H54 (cell line): Measurements from ENCODE around the gene ZBTB20.

ENCODE experiments used
- DNase-seq: peaks from one replicate; pipeline ENCODE4 v3.0.0; 2011; ENCODE audit warnings: low spot score, mixed read lengths; ENCODE audit not compliant: insufficient read length
- FAIRE-seq: peaks from 3 replicates; lab custom pipeline; 2011; peaks lifted over from hg19 to GRCh38; lab: Jason Lieb, UNC
- POLR2A ChIP-seq: IDR thresholded peaks from 2 replicates; pipeline ENCODE4 v1.6.1; 2011; ENCODE audit warnings: low read depth, mild to moderate bottlenecking, low read length

ZBTB20 gene

GRCh38 chr3:114928989-114929640 lies 218.0 kb downstream of the ZBTB20 start:
- FAIRE-seq (no peak), DNase-seq (no peak)
- TF ChIP-seq POLR2A = no peak

- no peak for DNase-seq
- no peak for FAIRE-seq
- TF ChIP-seq POLR2A = no peak
Observed at GRCh38 chr3:114904633-114905032, 242.5 kb downstream of the ZBTB20 start.

- FAIRE-seq (no peak), DNase-seq (no peak)
- TF ChIP-seq POLR2A = no peak
Observed at GRCh38 chr3:114903213-114903612, 243.9 kb downstream of the ZBTB20 start.

GRCh38 chr3:114902691-114903101 lies 244.4 kb downstream of the ZBTB20 start:
- TF ChIP-seq POLR2A = no peak

GRCh38 chr3:114900908-114901307 lies 246.2 kb downstream of the ZBTB20 start:
- no peak for TF ChIP-seq POLR2A
- FAIRE-seq = peak; percentile 81
- no peak for DNase-seq

More at GRCh38 chr3:114902691-114903101, 244.4 kb downstream of the ZBTB20 start:
- DNase-seq (no peak), FAIRE-seq (peak; percentile 57)

GRCh38 chr3:114899186-114899931 lies 247.7 kb downstream of the ZBTB20 start:
- FAIRE-seq = peak; percentile 33
- DNase-seq = no peak
- TF ChIP-seq POLR2A = no peak

GRCh38 chr3:114896978-114897377 lies 250.1 kb downstream of the ZBTB20 start:
- no peak for TF ChIP-seq POLR2A
- FAIRE-seq (no peak), DNase-seq (no peak)

GRCh38 chr3:114893361-114893760 lies 253.7 kb downstream of the ZBTB20 start:
- DNase-seq (no peak), FAIRE-seq (no peak)
- no peak for TF ChIP-seq POLR2A

- FAIRE-seq = no peak
- no peak for DNase-seq
Observed at GRCh38 chr3:114892880-114893279, 254.2 kb downstream of the ZBTB20 start.

GRCh38 chr3:114892131-114892879 lies 254.8 kb downstream of the ZBTB20 start:
- FAIRE-seq (no peak), DNase-seq (no peak)
- TF ChIP-seq POLR2A = no peak

More at GRCh38 chr3:114892880-114893279, 254.2 kb downstream of the ZBTB20 start:
- TF ChIP-seq POLR2A = no peak

GRCh38 chr3:114887806-114888205 lies 259.3 kb downstream of the ZBTB20 start:
- FAIRE-seq = no peak
- TF ChIP-seq POLR2A = no peak
- no peak for DNase-seq

- no peak for FAIRE-seq
Observed at GRCh38 chr3:114886905-114887304, 260.2 kb downstream of the ZBTB20 start.

GRCh38 chr3:114884213-114884923 lies 262.7 kb downstream of the ZBTB20 start:
- DNase-seq (no peak), FAIRE-seq (no peak)
- TF ChIP-seq POLR2A = no peak

More at GRCh38 chr3:114886905-114887304, 260.2 kb downstream of the ZBTB20 start:
- TF ChIP-seq POLR2A = no peak
- no peak for DNase-seq
